Neuron (in vitro differentiated cells): ENCODE data around the gene NOTCH1.

Source experiments
- H2AFZ ChIP-seq: one replicate; pipeline ENCODE4 v1.6.1; 2013; ENCODE audit warnings: low read depth, mild to moderate bottlenecking, inconsistent platforms, low read length, moderate library complexity
- H3K27me3 ChIP-seq: one replicate; pipeline ENCODE4 v1.6.1; 2013; ENCODE audit warnings: low read length; ENCODE audit not compliant: insufficient read depth
- H3K36me3 ChIP-seq: one replicate; pipeline ENCODE4 v1.6.1; 2013; ENCODE audit warnings: low read length; ENCODE audit not compliant: insufficient read depth
- H3K4me1 ChIP-seq: one replicate; pipeline ENCODE4 v1.6.1; 2013; ENCODE audit warnings: low read length; ENCODE audit not compliant: insufficient read depth
- H3K4me3 ChIP-seq: 2 replicates; pipeline ENCODE4 v1.5.1; 2013; ENCODE audit warnings: mild to moderate bottlenecking, low read length, moderate library complexity
- H3K9me3 ChIP-seq: one replicate; pipeline ENCODE4 v1.6.1; 2013; ENCODE audit warnings: low read length

NOTCH1 gene

GRCh38 chr9:136552117-136552703, 6.4 kb upstream of the NOTCH1 start:
- H2AFZ ChIP-seq: no peak overlapping the region
- H3K36me3 ChIP-seq: no peaks in the 10 kb centered on the region
- no peaks in the 10 kb centered on the region for H3K27me3 ChIP-seq
- H3K4me1 ChIP-seq: peaks cover 36% of the 10 kb centered on the region
- no peak overlapping the region for H3K4me3 ChIP-seq
- H3K9me3 ChIP-seq: no peaks in the 10 kb centered on the region

DNA sequence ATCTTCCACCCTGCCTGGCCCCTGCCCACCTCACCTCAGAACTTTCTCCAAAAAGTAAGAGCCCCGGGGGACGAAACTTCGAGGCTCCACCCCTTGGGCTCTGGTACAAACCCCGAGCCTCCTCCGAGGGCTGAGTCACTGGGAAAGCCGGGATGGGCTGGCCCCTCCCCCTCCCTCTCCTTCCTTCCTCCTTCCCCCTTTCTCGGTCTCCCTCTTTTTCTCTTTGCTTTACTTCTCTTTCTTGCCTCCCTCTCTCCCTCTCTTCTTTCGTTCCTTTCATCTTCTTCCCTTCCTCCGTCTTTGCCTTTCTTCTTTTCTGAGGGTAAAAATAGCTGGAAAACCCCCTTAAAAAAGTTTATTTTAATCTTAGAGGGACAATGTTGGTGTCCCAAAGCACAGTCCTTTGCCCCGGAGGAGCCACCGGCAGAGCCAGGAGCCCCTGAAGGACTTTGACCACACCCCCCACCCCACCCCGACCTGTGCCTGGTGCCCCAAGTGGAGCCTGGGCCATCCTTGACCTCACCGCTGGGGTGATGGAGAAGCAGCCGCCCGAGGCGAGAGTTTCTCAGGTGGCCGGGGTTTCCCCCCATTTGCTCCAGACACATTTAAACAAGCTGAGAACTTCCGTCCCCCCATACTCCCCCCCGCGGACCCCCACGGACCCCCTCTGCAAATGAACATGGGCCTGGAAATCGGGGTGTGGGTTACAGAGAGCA, 5.7 kb upstream of the NOTCH1 start:
- Histone ChIP-seq H3K4me3 (no peak overlapping the region), H3K4me1 (peaks cover 43% of the 10 kb centered on the region), H3K36me3 (no peaks in the 10 kb centered on the region), H3K27me3 (no peaks in the 10 kb centered on the region), H2AFZ (no peak overlapping the region), H3K9me3 (no peaks in the 10 kb centered on the region)

GRCh38 chr9:136550439-136551289, 4.8 kb upstream of the NOTCH1 start:
- H2AFZ ChIP-seq: no peak overlapping the region
- H3K9me3 ChIP-seq: no peaks in the 10 kb centered on the region
- no peaks in the 10 kb centered on the region for H3K27me3 ChIP-seq
- no peaks in the 10 kb centered on the region for H3K36me3 ChIP-seq
- H3K4me3 ChIP-seq: no peak overlapping the region
- H3K4me1 ChIP-seq: peaks cover 43% of the 10 kb centered on the region

GRCh38 chr9:136549010-136549980, 3.4 kb upstream of the NOTCH1 start:
- H3K4me1 ChIP-seq: peaks cover 44% of the 10 kb centered on the region

DNA sequence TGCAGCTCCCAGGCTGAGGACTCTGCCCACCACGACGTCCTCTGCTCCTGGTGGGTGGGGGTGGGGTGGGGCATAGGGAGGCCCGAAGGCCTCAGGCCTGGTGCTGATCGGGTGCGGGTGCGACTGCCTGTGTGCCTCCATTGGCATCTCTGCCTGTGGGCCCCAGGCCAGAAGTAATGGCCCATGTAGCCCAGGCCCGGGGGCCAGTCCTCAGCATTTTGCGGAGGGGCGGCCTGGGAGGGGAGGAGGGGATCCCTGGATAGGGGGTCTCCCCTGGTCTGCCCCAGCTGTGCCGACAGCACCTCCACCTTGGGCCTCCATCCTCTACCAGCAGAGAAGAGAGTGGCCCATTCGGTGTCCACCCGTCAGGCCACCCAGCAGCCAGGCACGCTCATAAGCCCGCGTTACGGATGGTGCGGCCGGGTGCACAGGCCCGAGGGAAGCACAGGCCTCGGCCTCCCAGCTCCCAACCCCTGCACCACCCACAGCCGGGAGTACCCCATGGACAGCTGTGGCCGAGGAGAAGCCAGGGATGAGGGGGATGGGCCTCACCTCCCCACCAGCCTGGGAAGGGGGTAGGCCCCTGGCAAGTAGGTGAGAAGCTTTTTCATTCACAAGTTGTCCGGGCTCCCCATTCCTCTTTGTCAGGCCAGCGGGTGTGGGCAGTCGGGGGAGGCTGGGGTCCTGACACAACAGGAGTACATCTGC, 1.8 kb upstream of the NOTCH1 start:
- H3K4me1 ChIP-seq: peaks cover 61% of the 10 kb centered on the region
- no peak overlapping the region for H2AFZ ChIP-seq
- H3K9me3 ChIP-seq: no peaks in the 10 kb centered on the region
- no peaks in the 10 kb centered on the region for H3K36me3 ChIP-seq
- H3K4me3 ChIP-seq: peak overlapping the region; percentile 67
- H3K27me3 ChIP-seq: no peaks in the 10 kb centered on the region

More at GRCh38 chr9:136549010-136549980, 3.4 kb upstream of the NOTCH1 start:
- H3K27me3 ChIP-seq: no peaks in the 10 kb centered on the region
- H3K4me3 ChIP-seq: no peak overlapping the region
- no peaks in the 10 kb centered on the region for H3K36me3 ChIP-seq
- H2AFZ ChIP-seq: no peak overlapping the region
- no peaks in the 10 kb centered on the region for H3K9me3 ChIP-seq

DNA sequence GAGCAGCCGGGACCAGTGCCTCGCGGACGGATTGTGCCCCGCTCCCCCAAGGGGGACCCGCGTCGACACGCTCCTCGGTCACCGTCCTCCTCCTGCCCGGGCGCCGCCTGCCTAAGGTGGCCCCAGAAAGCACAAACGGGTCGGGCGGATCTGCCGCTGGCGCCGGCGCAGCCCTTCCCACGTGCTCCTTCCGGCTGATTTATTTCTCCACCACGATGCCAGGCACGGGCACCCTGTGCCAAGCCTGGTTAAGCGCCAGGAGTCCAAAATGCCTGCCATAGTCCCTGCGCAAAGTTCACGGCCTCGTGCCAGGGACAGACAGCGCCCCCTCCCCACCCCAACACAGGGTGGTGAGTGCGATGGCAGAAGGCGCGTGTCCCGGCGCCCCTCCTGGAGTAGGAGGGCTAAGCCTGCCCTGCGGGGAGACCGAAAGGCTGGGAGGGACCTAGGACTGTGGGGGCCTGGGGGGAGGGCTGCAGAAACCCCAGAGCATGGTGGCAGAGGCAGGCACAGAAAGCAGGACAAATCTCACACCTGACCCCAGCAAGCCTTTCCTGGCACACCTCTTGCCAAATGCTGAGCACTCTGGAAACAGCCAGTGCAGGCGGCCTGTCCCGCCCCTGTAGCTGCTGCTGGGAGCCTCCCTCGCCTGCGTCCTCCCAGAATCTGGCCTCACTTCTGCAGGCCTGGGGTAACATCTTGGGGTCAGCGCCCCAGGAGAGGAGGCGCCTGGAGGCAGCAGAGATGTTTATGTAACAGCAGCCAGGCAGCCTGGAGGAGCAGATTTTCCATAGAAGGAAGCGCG, 1.1 kb upstream of the NOTCH1 start:
- H3K36me3 ChIP-seq: no peaks in the 10 kb centered on the region
- H3K4me1 ChIP-seq: peaks cover 68% of the 10 kb centered on the region
- peak overlapping the region; percentile 21 for H2AFZ ChIP-seq
- H3K4me3 ChIP-seq: peak overlapping the region; percentile 67
- no peaks in the 10 kb centered on the region for H3K27me3 ChIP-seq
- H3K9me3 ChIP-seq: no peaks in the 10 kb centered on the region

GRCh38 chr9:136545692-136545964, 220 bp downstream of the NOTCH1 start:
- Histone ChIP-seq H3K27me3 (no peaks in the 10 kb centered on the region), H3K4me1 (peaks cover 62% of the 10 kb centered on the region), H3K4me3 (peak overlapping the region; percentile 69), H3K9me3 (no peaks in the 10 kb centered on the region), H2AFZ (no peak overlapping the region), H3K36me3 (peaks cover 7% of the 10 kb centered on the region)

- Histone ChIP-seq H2AFZ (no peak overlapping the region), H3K36me3 (peaks cover 9% of the 10 kb centered on the region), H3K4me1 (peaks cover 57% of the 10 kb centered on the region), H3K9me3 (no peaks in the 10 kb centered on the region), H3K27me3 (no peaks in the 10 kb centered on the region), H3K4me3 (peak overlapping the region; percentile 69)
These were observed 720 bp downstream of the NOTCH1 start for GRCh38 chr9:136544964-136545691.

DNA sequence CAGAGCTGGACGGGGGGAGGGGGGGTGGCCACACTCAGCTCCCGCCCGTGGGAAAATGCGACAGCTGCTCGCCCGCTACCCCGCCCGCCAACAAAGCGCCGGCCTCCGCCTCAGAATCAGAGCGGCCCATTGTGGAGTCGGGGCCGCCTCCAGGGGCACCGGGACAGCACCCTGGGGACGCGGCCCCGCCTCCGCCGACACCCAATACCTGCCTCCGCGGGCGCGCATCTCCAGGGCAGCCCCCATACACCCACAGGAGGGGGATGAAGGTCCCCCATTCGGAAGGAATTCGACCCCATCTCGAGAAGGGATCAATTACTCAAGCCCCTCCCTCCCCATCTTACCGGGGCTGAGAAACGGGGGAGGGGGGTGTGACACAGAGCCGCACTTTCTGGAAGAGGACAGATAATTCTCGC, 1.3 kb downstream of the NOTCH1 start:
- H3K36me3 ChIP-seq: peaks cover 12% of the 10 kb centered on the region
- no peaks in the 10 kb centered on the region for H3K9me3 ChIP-seq
- H3K27me3 ChIP-seq: no peaks in the 10 kb centered on the region
- H3K4me3 ChIP-seq: peak overlapping the region; percentile 69
- no peak overlapping the region for H2AFZ ChIP-seq
- peaks cover 52% of the 10 kb centered on the region for H3K4me1 ChIP-seq

DNA sequence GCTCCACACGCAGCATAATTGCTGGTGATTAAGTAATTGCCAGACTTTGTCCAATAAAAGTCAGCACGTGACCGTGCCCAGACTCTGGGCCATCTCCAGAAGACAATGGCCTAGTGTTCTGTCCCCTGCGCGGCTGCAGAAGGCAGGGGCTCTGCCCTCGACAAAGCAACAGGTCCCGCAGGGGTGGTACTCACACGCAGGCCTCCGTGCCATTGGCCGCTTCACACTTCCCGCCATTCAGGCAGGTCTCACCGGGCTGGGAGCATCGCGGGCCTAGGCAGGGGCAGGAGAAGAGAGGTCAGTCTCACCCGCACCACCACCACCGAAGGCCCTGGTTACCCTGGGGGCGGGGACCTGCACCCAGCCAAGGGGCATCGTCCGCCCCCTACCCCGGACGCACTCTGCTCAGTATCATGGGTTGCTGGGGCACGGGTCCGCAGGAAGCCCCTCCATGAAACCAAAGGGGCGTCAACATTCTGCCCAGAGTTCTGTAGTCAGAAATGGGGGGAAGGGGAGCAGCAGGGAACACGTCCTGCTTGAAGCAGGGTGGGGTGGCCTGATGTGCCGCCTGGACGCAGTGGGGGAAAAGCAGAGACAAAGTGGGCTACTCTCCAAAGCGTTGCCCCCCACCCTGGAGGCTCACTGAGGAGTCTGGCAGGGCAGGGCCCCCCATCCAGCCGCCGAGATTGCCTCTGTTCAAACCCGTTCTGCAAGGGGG, 1.9 kb downstream of the NOTCH1 start:
- peaks cover 50% of the 10 kb centered on the region for H3K4me1 ChIP-seq
- H3K36me3 ChIP-seq: peaks cover 14% of the 10 kb centered on the region
- no peaks in the 10 kb centered on the region for H3K27me3 ChIP-seq
- no peak overlapping the region for H2AFZ ChIP-seq
- no peaks in the 10 kb centered on the region for H3K9me3 ChIP-seq
- peak overlapping the region; percentile 69 for H3K4me3 ChIP-seq

DNA sequence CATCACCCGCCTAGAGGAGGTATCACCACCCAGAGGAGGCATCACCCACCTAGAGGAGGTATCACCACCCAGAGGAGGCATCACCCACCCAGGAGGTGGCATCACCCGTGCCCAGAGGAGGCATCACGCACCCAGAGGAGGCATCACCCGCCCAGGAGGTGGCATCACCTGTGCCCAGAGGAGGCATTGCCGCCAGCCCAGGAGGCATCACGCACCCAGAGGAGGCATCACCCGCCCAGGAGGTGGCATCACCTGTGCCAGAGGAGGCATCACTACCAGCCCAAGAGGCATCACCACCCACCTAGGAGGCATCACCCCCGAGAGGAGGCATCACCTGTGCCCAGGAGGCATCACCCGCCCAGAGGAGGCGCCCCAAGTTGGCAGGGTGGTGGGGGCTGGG, 2.6 kb downstream of the NOTCH1 start:
- H2AFZ ChIP-seq: no peak overlapping the region
- H3K9me3 ChIP-seq: no peaks in the 10 kb centered on the region
- peaks cover 14% of the 10 kb centered on the region for H3K36me3 ChIP-seq
- H3K27me3 ChIP-seq: no peaks in the 10 kb centered on the region
- H3K4me1 ChIP-seq: peaks cover 47% of the 10 kb centered on the region
- H3K4me3 ChIP-seq: peak overlapping the region; percentile 2
